ENCODE data around the gene MCEE. TPM values are rescaled to one million over a fixed set of nuclear protein-coding genes. Genes with fewer than 3 reads are reported as not detected.

MCEE gene
- total RNA-seq, 1 donor from 2014 or later, result 21.1 TPM

DNA sequence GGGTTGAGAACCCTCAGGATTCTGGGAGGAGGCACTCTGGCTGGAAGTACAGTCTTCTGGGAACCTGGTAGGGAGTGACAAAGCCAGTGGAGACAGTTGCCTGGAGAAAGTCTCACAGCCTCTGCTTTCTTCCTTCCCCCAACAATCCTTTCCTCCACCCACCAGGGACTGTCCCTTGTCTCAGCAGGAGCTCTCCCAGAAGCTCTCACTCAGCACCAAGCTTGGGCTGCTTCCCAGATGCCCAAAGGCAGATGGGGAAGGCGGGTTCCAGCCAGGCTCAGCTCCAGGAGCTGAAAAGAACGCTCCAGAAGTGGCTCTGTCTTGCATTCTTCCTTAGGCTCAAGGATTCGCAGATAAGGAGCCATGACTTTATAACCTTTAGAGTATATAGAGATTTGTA is 69.2 kb downstream of the MCEE start:
- Mint-ChIP-seq H3K9me3 (ENCODE audit: low read depth) (no peaks in the 10 kb centered on the region), H3K4me3 (ENCODE audit: unreplicated experiment) (no peak overlapping the region), H3K27me3 (ENCODE audit: low read depth) (peaks cover 9% of the 10 kb centered on the region)

GRCh38 chr2:71060211-71060610 is 69.8 kb downstream of the MCEE start:
- no peak for DNase-seq (ENCODE audit: low spot score)
- Mint-ChIP-seq H3K4me1 (ENCODE audit: low read depth) (no peaks in the 10 kb centered on the region), H3K4me3 (ENCODE audit: unreplicated experiment) (no peak overlapping the region), H3K27me3 (ENCODE audit: low read depth) (peaks cover 9% of the 10 kb centered on the region), H3K9me3 (ENCODE audit: low read depth) (no peaks in the 10 kb centered on the region), H3K27ac (ENCODE audit: unreplicated experiment) (no peak overlapping the region), H3K36me3 (ENCODE audit: low read depth) (no peaks in the 10 kb centered on the region)
- TF ChIP-seq CTCF (IDR thresholded peaks at IDR 0.05), result no peak

More for the DNA sequence above, 69.2 kb downstream of the MCEE start:
- Mint-ChIP-seq H3K36me3 (ENCODE audit: low read depth) (no peaks in the 10 kb centered on the region), H3K27ac (ENCODE audit: unreplicated experiment) (no peak overlapping the region), H3K4me1 (ENCODE audit: low read depth) (no peaks in the 10 kb centered on the region)
- no peak for DNase-seq (ENCODE audit: low spot score)
- TF ChIP-seq CTCF (IDR thresholded peaks at IDR 0.05), result no peak

Other genes starting within 250 kb of the MCEE start
- gene VAX2, start 229.7 kb downstream of the MCEE start, total RNA-seq, result 4.5 to 5.1 TPM (median 5.0 TPM) in 3 replicates
- gene ATP6V1B1, start 194.3 kb downstream of the MCEE start, total RNA-seq, result 3.7 to 5.0 TPM (median 3.9 TPM) in 3 replicates
- 0.85 to 2.2 TPM (median 1.8 TPM) in 3 replicates for gene ANKRD53, start 151.6 kb downstream of the MCEE start, total RNA-seq
- 54.1 to 57.3 TPM (median 56.8 TPM) in 3 replicates for gene TEX261, start 135.4 kb downstream of the MCEE start, total RNA-seq
- gene NAGK, start 61.6 kb downstream of the MCEE start, total RNA-seq, result 166 to 185 TPM (median 177 TPM) in 3 replicates
- gene MPHOSPH10, start 405 bp upstream of the MCEE start, total RNA-seq, result 28.6 to 45.5 TPM (median 36.2 TPM) in 3 replicates
- 0.67 to 0.73 TPM (median 0.70 TPM) in 3 replicates for gene PAIP2B, start 96.9 kb upstream of the MCEE start, total RNA-seq
- 79.8 to 121 TPM (median 83.4 TPM) in 3 replicates for gene ZNF638, start 201.6 kb upstream of the MCEE start, total RNA-seq